Suppressor macrophage (primary cell): Measurements from ENCODE around the gene NRCAM.

Source experiments
- DNase-seq, 4 experiments: peaks; one replicate each; pipeline ENCODE4 v3.0.0-alpha.2; 2020 to 2022

Gene NRCAM

DNA sequence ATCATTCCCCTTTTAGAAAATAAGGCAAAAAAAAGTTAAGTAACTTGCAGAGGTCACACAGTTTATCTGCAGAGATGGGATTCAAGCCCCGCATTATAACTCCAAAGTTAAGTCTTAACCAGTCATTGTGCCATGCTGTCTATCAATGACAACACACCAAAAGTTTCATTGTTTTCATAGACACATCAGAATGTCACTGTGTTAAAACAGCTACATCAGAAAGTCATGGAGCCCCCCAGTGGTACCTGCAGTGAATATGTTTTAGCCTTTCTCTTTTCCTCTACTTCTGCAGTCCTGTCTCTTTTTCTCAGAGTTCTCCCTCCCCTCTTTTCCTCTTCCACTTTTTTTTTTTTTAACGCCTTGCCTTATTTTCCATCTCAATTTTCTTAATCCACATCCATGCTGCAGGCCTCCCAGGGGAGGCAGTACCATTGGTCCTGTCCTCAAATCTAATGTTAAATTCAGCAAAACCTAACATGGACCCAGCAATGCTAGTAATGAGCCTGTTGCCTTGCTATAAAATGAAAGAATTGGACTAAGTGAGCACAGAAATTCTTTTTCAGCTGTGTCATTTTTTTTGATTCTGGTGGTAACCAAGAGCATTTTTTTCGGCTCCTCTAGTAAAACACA lies 3.8 kb upstream of the NRCAM start:
- DNase-seq: peak in 3 of 4 experiments; percentile 13 to 35 (median 26)

GRCh38 chr7:108457871-108458270 lies 1.6 kb upstream of the NRCAM start:
- DNase-seq: no peak

GRCh38 chr7:108456845-108457540 lies 757 bp upstream of the NRCAM start:
- DNase-seq: no peak

- peak; percentile 50 to 77 (median 61) for DNase-seq
Observed at GRCh38 chr7:108455551-108455997, 662 bp downstream of the NRCAM start.

DNA sequence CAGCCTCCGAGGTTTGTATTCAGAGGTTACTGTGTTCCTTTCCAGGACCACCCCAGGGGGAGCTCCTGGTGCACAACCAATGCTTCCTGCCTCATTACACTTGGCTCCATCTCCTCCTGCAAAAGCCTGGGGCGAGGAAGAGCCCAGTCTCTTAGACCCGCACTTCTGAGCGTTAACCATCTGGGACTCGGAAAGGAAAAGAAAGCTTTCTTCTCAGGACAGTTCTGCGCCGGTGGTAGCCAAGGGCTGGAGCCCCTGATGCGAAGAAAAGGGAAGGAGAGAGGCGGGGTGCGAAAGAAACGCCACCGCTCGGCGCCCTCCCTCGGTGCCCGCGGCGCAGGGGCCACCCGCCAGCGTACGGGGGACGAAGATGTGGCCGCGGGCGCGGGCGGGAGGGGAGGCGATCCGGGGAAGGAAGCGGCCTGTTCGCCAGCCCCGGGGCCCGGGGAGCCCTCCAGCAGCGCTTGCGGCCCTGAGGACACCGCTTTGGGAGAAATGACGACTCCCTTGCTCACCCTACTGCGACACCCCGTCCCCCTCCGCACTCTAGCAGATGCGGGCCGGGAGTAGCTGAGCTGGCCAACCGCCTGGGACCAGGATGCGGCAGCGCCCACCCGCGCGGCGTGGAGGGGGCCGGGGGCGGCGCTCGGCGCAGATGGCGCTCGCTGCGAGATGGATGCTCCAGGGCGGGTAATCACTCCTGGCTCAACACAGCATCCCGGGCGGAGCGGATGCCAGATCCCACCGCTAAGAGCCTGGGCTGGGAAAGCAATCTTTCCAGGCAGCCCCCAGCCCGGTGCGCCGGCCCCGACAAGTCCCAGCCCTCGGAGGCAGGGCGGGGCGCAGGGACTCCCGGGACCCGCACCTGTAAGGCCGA lies 1.3 kb downstream of the NRCAM start:
- DNase-seq: peak in 1 of 4 experiments; percentile 25

- no peak for DNase-seq
Observed at GRCh38 chr7:108454317-108454673, 1.9 kb downstream of the NRCAM start.

DNA sequence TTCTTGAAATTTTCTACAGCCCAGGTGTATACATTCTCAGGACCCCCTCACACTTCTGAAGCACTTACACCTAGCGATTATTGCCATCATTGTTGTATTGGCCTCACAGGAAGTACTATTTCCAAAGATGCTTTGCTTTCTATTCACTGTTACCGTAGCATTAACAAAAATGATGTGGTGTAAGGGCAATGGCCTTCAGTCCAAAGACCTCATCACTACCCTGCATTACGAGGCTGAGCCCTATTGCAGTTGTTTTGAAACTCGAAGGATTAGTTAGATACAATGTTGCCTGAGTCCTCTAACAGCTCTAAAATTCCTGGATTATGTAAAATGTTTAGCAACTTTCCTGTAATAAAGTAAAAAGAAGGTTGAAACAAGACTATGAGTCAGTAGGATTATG lies 2.9 kb downstream of the NRCAM start:
- DNase-seq: no peak

DNA sequence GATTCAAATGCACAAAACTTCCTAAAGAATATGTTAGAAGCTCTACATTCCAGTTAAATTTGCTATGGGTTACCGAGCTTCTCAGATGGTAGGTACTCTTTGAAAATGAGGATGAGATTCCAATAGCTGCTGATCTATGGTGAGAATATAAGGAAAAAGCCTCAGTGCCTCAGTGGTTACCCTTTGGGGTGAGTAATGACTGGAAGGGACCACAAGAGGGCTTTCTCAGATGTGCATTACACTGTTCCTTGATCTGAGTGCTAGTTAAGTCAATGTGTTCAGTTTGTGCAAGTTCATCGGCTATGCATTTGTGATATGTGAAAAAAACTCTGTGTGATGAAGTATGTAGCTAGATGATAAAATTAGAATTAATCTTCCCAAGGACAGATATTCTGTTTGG lies 3.5 kb downstream of the NRCAM start:
- peak in 3 of 4 experiments; percentile 27 to 36 (median 34) for DNase-seq

GRCh38 chr7:108451296-108451848 lies 4.9 kb downstream of the NRCAM start:
- no peak for DNase-seq

GRCh38 chr7:108450160-108450559 lies 6.1 kb downstream of the NRCAM start:
- no peak for DNase-seq

- no peak for DNase-seq
Observed at GRCh38 chr7:108449521-108449920, 6.7 kb downstream of the NRCAM start.

- DNase-seq: no peak
Observed at GRCh38 chr7:108448584-108449505, 7.4 kb downstream of the NRCAM start.

DNA sequence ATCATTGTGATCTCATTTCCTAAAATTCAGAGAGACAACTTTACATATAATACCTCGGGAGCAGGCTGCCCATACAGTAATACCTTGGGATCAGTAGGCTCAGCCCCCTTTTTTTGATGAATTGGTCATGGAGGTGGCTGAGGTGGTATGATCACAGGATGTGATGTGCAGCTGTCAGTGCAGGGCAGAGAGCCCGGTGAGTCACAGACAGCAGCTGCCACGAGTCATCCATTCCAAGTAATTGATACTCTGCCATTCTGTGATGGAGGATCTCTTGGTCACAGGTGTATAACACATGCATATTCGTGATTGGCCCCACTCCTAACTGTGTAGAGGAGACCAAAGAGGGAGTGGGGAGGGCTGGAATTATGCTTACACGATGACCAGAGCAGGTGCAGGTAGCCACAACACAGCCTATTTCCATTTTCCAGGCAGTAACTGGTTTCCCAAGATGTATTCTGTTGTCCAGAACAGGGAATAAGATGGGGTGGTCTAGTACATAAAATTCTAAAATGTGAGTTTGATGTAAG lies 14.1 kb downstream of the NRCAM start:
- DNase-seq: no peak

GRCh38 chr7:108441392-108441955 lies 14.8 kb downstream of the NRCAM start:
- no peak for DNase-seq

- DNase-seq: no peak
Observed at GRCh38 chr7:108440613-108441012, 15.6 kb downstream of the NRCAM start.

DNA sequence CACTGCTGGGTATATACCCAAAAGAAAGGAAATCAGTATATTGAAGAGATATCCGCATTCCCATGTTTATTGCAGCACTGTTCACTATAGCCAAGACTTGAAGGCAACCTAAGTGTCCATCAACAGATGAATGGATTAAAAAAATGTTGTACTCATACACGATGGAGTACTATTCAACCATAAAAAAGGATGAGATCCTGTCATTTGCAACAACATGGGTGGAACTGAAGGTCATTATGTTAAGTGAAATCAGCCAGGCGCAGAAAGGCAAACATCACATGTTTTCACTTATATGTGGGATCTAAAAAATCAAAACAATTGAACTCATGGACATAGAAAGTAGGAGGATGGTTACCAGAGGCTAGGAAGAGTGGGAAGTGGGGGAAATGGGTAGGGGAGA lies 19.3 kb downstream of the NRCAM start:
- DNase-seq: no peak

DNA sequence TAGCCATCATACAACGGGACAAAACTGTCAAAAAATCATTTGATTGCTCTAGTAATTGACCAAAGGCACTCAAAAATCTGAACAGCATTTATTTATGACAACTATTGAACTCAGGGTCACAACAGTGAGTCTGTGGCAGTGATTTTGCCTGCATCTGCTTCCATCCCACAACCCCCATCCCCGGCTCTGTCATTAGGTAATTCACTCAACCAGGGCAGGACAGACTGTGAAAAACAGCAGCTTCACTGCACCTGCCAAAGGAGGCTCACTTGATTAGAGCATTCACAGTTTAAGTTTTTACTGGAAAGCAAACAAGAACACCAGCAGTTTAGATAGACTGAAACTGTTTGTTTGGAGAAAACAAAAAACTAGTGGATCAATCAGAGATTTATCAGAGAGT lies 22.2 kb downstream of the NRCAM start:
- DNase-seq: no peak

GRCh38 chr7:108431099-108431498 lies 25.1 kb downstream of the NRCAM start:
- DNase-seq: no peak

GRCh38 chr7:108430664-108431063 lies 25.6 kb downstream of the NRCAM start:
- no peak for DNase-seq

DNA sequence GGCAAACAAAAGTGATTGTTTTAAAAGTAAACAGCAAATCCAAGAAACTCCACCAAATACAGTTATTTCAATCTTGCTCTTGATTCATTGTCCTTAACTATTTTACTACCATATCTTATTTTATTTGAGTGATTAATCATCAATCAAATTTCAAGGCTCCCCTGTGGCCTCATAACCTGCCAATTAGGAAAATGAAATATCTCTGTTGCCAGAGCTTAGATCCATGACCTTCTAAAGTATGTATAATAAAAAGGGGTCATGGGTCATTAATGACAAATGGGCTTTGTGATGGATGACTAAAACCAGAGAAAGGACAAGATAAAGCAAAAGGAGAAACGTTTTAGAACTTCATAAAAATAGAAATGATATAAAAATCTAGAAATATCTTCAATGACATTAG lies 28.5 kb downstream of the NRCAM start:
- DNase-seq: no peak

GRCh38 chr7:108425714-108426275 lies 30.4 kb downstream of the NRCAM start:
- no peak for DNase-seq
